Erythroblast (primary cell): ENCODE measurements around the gene HLCS.

ENCODE experiments used
- GATA1 ChIP-seq: IDR thresholded peaks from 2 replicates; pipeline ENCODE4 v1.6.1; 2011; ENCODE audit warnings: low read depth, mild to moderate bottlenecking, control low read depth, low read length, moderate library complexity
- POLR2A ChIP-seq: IDR thresholded peaks from 2 replicates; pipeline ENCODE4 v1.6.1; 2011; ENCODE audit warnings: mild to moderate bottlenecking, low read length

GRCh38 chr21:36879827-36880226, 86.6 kb downstream of the HLCS start:
- TF ChIP-seq POLR2A (no peak), GATA1 (no peak)
